Measurements from ENCODE around the gene TBR1. TPM values are rescaled to one million over a fixed set of nuclear protein-coding genes. Genes with fewer than 3 reads are reported as not detected.
A peak's percentile ranks its signal among the peaks of the same experiment; 100 is the strongest.

TBR1 gene
- total and polyA plus RNA-seq, 10 of the 15 experiments (the other 5 are each of a cell fraction or from before 2014, with no cell fraction given) = 0.01 TPM; not detected in 9

DNA sequence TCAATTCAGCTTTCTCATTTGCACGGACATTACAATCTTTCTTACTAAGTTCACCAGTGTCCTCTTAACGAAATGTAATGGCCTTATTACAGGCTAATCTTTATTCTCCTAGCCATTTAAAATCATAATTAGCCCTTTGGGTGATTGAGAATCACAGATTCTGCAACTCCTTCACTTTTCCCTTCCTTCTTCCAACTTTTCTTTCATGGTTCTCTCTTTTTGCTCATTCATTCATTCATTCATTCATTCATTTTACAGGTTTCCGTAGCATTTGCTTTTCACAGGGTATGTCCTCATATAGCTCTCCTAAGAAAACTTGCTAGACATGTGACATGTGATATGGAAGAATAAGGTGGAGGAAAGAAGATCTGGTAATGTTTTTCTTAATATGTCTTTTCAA, 16.0 kb downstream of the TBR1 start:
- SMC1A ChIA-PET (ENCODE audit: uncharacterized antibody, unreplicated experiment) = interaction anchor here (0.6 kb wide), 1 partner anchor 8 kb away, joined by 3 read pairs; no protein-coding TSS in a partner anchor
- H3K4me3 ChIP-seq = no peak overlapping the region
- no peak for TF ChIP-seq MYB (IDR thresholded peaks at IDR 0.05; ENCODE audit: borderline replicate concordance, low read depth, low read length)
- no peak for TF ChIP-seq TCF12 (IDR thresholded peaks at IDR 0.05; ENCODE audit: low read depth, low read length)
- peak; percentile 71 for TF ChIP-seq ZNF24 (IDR thresholded peaks at IDR 0.05)
- no peak for TF ChIP-seq BMI1 (IDR thresholded peaks at IDR 0.05; ENCODE audit: borderline replicate concordance)
- TF ChIP-seq, protein P1, sequence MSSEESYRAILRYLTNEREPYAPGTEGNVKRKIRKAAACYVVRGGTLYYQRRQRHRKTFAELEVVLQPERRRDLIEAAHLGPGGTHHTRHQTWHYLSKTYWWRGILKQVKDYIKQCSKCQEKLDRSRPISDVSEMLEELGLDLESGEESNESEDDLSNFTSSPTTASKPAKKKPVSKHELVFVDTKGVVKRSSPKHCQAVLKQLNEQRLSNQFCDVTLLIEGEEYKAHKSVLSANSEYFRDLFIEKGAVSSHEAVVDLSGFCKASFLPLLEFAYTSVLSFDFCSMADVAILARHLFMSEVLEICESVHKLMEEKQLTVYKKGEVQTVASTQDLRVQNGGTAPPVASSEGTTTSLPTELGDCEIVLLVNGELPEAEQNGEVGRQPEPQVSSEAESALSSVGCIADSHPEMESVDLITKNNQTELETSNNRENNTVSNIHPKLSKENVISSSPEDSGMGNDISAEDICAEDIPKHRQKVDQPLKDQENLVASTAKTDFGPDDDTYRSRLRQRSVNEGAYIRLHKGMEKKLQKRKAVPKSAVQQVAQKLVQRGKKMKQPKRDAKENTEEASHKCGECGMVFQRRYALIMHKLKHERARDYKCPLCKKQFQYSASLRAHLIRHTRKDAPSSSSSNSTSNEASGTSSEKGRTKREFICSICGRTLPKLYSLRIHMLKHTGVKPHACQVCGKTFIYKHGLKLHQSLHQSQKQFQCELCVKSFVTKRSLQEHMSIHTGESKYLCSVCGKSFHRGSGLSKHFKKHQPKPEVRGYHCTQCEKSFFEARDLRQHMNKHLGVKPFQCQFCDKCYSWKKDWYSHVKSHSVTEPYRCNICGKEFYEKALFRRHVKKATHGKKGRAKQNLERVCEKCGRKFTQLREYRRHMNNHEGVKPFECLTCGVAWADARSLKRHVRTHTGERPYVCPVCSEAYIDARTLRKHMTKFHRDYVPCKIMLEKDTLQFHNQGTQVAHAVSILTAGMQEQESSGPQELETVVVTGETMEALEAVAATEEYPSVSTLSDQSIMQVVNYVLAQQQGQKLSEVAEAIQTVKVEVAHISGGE (CRISPR knock-in tag; IDR thresholded peaks at IDR 0.05) = no peak
- TF ChIP-seq POLR2AphosphoS5 (IDR thresholded peaks at IDR 0.05; ENCODE audit: low read length) = no peak
- TF ChIP-seq NFYA (IDR thresholded peaks at IDR 0.05; ENCODE audit: borderline replicate concordance, low read depth, low read length) = no peak
- H3K36me3 ChIP-seq (ENCODE audit: control insufficient read depth in 2 of 2, insufficient read depth in 2 of 2, low read length in 1 of 2) = no peaks in the 10 kb centered on the region
- intact Hi-C loops (cut with micrococcal nuclease; ENCODE audit: unreplicated experiment) = no loop called here
- no peak overlapping the region for H2AFZ ChIP-seq (ENCODE audit: control insufficient read depth, low read depth, low read length)
- BruUV-seq (replicated peaks) = no TSS peak
- no peaks in the 10 kb centered on the region for H4K20me1 ChIP-seq (ENCODE audit: control insufficient read depth, insufficient read depth)
- H3K9me3 ChIP-seq (replicated peaks; ENCODE audit: control insufficient read depth, insufficient read depth, low read length) = no peaks in the 10 kb centered on the region; the same call in 2 of the 3 replicates
- H3K4me1 ChIP-seq (ENCODE audit: control insufficient read depth, insufficient read depth, low read length) = no peaks in the 10 kb centered on the region
- no peak overlapping the region for H3K9ac ChIP-seq (ENCODE audit: control insufficient read depth, insufficient read depth, low read length)
- ATAC-seq = no peak
- no peak for DNase-seq (ENCODE audit: low read depth, low spot score)
- WGBS (ENCODE audit: insufficient coverage, insufficient replicate concordance, low lambda C conversion rate, missing lambda C conversion rate) = 22% methylated on average over 3 of the region's 3 CpGs
- POLR2A ChIA-PET = no interaction called here
- in situ Hi-C loops (cut with MboI) = no loop called here
- FAIRE-seq = no peak
- CTCF ChIA-PET = no interaction called here
- no peak overlapping the region for H3K27ac ChIP-seq (ENCODE audit: control insufficient read depth, insufficient read depth)
- RAD21 ChIA-PET (ENCODE audit: unreplicated experiment) = no interaction called here
- H3K27me3 ChIP-seq (replicated peaks in 1 of 2; ENCODE audit: control insufficient read depth in 2 of 2, insufficient read depth in 2 of 2, low read length in 1 of 2) = peaks cover 0 to 14% of the 10 kb centered on the region in 2 experiments; a peak in 3 of 4 replicates
- H3K79me2 ChIP-seq (ENCODE audit: control insufficient read depth, insufficient read depth, low read length) = no peaks in the 10 kb centered on the region
- no peak overlapping the region for H3K4me2 ChIP-seq (ENCODE audit: control insufficient read depth, insufficient read depth)

All from GM12878 (cell line).